ENCODE data around the gene CYP4F22.
"Not testable (repeated sequence)": the region's sequence is repeated elsewhere in the genome, so short reads cannot be mapped to it uniquely, and the experiment has no call there.

CYP4F22 gene

DNA sequence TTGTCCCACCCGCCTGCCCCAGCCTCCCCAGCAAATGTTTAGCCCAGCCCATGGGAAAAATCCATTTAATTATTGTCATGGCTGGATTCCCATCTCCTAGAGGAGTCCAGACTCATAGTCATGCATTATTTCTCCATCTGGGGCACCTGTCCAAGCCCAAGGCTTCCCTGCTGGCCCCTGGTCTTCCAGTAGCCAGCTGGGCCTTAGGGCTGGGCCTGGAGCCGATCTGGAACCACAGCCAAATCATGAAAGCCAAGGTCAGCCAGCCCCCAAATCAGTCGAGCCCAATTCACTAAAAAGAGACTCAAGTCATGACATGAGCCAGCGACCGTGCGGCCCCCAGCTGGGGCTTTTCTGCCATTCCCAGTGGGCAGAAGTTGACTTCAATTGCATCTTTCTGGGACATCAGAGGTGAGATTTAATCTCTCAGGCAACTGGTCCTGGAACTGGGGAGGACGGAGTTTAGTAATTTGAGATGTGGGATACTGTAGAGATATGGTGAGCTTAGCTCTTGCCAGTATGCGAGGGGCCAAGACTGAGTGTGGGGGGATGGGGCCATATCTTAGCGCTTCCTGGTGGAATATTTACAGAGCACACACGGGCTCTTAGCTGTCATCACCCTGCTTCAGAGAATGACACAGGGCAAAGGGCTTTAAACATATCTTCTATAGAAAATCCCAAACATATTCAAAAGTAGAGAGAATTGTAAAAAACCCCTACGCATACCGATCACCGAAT, 19.7 kb upstream of the CYP4F22 start:
- no peak for DNase-seq

GRCh38 chr19:15495151-15495550, 13.2 kb upstream of the CYP4F22 start:
- DNase-seq, result no peak

DNA sequence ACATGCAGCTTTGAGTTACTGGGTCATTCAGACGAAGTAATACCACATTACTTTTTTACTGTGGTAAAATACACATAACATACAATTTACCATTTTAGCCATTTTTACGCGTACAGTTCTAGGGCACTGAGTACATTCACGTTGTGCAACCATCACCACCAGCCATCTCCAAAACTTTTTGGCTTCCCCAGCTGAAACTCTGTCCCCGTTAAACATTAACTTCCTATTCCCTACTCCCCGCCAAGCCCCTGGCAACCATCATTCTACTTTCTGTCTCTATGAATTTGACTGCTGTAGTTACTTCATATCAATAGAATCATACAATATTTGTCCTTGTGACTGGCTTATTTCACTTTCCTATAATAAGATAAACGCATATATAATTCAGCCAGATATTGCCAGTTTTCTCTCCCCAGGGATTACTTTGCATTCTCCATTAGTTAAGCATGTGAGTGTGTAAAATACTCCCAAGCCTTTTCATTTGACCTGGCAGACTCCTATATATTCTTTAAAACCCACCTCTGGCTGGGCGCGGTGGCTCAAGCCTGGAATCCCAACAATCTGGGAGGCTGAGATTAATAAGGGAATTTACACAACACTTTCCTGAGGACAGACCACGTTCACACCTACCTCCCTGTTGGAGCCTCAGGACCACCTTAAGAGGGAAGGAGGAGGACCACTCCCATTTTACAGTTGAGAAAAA, 10.0 kb upstream of the CYP4F22 start:
- no peak for DNase-seq

DNA sequence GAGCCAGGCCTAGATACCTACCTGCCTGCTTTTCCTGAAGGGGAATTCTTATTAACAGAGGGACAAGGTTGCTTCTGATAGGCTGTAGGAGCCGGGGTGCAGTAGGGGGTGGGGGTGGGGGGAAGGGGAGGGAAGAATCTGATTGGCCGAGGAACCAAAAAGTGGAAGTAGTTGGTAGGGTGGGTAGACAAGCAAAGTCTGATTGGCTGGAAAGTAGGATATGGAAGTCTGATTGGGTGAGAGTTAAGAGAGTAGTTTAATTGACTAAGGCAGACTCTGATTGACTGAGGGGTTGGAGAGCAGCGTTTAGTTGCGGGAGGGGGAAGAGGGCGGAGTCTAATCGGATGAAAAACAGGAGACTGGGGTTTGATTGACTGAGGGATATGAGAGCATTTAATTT, 9.4 kb upstream of the CYP4F22 start:
- DNase-seq, result no peak

GRCh38 chr19:15501596-15501995, 6.7 kb upstream of the CYP4F22 start:
- no peak for DNase-seq

DNA sequence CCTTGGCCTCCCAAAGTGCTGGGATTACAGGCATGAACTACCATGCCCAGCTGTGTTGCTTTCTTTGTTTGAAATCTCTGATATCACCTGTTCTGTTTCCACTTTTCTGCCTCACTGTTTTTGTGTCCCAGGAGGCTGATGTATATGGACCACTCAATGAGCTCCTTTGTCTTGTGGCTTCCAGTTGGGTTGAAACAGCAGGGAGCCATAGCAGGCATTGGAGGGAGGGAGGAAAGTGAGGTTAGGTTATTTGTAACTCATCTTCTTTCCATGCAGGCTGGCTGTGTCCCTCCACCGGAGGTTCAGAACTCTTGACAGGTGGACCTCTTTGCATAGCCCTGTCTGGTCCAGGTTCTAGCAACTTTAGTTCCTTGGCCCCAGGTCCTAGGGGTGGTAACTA, 6.1 kb upstream of the CYP4F22 start:
- no peak for DNase-seq

GRCh38 chr19:15506074-15506571, 2.2 kb upstream of the CYP4F22 start:
- DNase-seq, result no peak

DNA sequence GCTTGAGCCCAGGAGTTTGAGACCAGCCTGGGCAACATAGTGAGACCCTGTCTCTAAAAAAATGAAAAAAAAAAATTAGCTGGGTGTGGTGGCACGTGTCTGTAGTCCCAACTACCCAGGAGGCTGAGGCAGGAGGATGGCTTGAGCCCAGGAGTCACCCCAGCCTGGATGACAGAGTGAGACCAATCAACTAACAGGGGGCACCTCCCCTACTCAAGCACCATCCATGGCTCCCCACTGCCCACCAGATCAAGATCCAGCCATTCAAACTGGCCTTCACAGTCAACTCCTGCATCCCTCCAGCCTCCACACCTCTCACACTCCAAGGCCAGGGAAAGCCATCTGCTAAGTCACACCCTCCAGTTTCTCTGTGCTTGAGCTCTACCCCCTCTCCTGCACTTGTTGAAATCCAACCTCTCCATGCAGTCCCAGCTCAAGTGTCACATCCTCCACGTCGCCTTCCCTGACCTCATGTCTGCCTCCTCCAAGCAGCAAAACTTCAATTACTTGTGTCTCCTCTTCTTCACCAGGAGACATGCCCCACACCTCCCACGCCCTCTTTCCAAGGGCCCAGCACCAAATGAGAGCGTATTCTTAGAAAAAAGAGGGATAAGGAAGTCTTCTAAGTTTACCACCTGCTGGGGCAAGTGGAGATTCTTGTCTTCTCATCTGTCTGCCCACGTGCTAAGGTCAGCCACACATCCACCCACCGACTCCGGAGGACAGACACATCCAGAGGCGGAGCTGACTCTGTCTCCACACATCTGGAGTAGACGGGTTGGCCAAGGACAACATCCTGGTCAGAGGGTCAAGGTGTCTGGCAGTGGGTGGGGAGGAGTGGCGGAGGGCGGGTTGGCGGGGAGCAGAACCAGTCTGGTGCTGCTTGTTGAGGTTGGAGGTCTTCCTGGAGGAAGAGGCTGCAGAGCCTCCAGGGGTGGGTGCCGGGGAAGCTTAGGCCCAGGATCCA, 974 bp upstream of the CYP4F22 start:
- no peak for DNase-seq

DNA sequence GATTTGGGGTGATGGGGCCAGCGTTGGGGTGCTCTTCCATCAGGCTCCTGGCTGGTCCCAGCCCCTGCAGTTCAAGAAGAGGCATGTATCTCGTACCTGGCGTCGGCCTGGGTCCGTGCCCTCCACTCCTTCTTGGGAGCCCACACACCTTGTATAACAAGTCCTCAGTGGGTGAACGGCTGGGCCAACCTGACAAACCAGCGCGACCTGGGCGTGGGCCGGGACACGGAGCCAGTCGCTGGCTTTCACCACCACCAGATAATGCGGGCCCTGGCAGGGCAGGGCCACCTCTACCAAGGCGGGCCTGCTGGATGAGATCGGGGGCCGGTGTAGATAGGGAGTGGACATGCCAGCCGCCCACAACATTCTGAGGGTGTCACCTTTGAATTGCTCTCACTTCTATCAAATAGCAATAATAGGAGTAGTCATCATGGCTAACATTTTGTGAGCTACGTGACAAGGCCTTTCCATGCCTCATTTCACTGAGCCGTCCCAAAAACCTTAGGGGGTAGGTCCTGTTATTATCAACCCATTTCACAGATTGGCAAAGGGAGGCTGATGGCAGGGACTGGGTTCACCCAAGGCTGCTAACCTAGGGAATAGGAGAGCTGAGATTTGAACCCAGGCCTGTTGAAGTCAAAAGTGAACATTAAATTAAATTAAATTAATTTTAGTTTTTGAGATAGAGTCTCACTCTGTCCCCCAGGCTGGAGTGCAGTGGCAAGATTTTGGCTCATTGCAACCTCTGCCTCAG, 3.5 kb downstream of the CYP4F22 start:
- no peak for DNase-seq

DNA sequence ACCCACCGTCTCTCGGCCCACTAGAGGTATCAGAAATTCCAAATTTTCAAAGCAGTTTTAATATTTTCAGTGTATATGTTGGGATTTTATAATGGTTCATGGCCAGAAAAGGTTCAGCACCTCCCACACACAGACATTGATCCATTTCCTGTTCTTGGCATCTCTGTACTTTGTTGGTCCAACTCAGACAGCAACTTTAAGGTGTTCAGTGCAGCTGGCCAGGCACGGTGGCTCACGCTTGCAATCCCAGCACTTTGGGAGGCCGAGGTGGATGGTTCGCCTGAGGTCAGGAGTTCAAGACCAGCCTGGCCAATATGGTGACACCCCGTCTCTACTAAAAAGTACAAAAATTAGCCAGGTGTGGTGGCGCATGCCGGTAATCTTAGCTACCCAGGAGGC, 6.9 kb downstream of the CYP4F22 start:
- DNase-seq, result not testable (repeated sequence)

DNA sequence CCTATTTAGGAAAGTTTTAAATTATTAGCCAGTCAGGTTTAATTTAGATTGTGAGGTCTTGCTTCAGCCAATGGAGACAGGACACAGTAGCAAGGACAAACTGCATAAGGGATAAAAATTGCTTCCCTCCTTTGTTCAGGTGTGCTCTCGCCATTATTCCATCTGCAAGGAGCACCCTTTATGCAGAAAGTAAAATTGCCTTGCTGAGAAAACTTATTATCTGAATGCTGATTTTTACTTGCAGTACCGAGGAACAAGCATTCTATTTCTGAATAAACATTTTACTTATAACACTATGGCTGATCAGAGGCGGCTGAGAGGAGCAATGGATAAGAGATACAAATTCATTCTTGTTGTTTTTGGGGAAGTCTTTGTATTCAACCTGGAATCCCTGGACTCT, 8.0 kb downstream of the CYP4F22 start:
- no peak for DNase-seq

GRCh38 chr19:15517778-15518177, 9.5 kb downstream of the CYP4F22 start:
- no peak for DNase-seq

DNA sequence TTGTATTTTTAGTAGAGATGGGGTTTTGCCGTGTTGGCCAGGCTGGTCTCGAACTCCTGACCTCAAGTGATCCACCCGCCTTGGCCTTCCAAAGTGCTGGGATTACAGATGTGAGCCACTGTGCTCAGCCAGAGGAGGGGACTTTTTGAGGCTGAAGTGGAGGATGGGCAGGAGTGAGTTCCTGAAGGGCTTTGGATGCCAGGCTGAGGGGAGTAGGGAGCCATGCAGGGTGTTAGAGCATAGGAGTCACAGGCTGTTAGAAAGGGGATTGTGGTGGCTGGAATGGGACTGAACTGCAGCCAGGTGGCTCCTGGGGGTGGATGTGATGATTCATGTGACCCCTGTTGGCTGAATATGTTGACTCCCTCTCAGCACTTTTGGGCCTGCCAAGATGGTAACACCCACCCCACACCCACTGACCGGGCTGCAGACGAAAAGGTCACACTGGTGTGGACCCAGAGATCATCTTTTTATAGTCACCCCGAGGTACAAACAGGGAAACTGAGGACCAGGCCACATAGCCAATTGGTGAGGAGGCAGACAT, 11.2 kb downstream of the CYP4F22 start:
- DNase-seq, result no peak

- DNase-seq, result no peak
Observed at GRCh38 chr19:15524781-15525180, 16.5 kb downstream of the CYP4F22 start.

DNA sequence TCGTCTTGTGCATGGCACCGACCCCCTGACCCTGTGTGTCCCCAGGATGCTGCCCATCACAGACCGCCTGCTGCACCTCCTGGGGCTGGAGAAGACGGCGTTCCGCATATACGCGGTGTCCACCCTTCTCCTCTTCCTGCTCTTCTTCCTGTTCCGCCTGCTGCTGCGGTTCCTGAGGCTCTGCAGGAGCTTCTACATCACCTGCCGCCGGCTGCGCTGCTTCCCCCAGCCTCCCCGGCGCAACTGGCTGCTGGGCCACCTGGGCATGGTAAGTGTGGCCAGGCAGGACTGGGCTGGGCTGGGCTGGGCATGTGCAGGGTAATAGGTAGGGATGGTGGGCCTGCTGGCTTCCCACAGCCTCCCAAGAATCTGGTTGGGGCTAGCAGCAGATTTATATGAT, 17.0 kb downstream of the CYP4F22 start:
- no peak for DNase-seq

DNA sequence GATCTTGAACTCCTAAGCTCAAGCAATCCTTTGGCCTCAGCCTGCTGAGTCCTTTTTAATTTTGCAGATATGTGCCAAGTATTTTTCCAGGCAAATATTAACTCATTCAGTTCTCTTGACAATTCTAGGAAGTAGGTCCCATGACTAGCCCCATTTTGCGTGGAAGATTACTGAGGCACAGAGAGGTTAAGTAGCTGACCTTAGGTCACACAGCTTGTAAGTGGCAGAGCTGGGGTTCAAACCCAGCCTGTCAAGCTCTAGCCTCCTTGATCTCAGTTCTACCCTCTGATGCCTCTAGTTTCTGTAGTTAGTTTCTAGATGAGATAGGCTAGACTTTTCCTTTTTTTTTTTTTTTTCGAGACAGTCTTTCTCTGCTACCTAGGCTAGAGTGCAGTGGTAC, 18.1 kb downstream of the CYP4F22 start:
- DNase-seq, result no peak

- no peak for DNase-seq
Observed at GRCh38 chr19:15527705-15528104, 19.4 kb downstream of the CYP4F22 start.

DNA sequence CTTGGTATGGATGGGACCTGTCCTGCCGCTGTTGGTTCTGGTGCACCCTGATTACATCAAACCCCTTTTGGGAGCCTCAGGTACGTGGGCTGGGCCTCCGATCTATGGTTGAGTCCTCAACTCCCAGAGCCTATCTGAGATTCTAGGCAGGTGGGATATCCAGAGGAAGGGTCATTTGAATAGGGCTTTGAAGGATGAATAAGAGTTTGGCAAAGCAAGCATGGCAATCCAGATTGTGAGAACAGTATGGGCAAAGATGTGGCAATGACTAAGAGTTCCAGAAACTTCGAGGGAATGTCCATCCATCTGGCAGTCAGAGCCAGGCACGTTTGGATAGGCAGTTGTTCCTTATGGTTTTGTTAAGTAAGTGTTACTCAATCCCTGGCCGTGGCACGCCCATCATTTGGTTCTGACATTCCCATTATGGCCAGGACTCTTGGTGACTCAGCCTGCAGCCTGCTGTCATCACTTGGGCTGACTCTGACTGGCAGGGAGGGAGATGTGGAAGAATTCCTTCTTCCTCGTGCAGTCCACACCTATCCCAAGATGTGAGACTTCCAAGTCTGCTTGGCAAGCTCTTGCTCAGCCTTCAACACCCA, 21.5 kb downstream of the CYP4F22 start:
- no peak for DNase-seq

GRCh38 chr19:15532779-15533521, 24.6 kb downstream of the CYP4F22 start:
- no peak for DNase-seq

DNA sequence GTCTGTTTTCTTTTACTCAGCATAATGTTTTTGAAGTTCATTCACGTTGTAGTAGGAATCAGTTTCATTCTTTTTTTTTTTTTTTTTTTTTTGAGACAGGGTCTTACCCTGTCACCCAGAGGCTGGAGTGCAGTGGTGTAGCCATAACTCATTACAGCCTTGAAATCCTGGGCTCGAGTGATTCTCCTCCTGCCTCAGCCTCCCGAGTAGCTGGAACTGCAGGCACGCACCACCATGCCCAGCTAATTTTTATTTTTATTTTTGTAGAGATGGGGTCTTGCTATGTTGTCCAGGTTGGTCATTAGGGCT, 25.2 kb downstream of the CYP4F22 start:
- DNase-seq, result not testable (repeated sequence)

All from anterior cingulate cortex (tissue), 58 donors.